D721Med (cell line): ENCODE data around the gene CPLX4.

ENCODE experiments used
- DNase-seq: peaks from one replicate; pipeline ENCODE4 v3.0.0; 2011; ENCODE audit warnings: low spot score; ENCODE audit not compliant: insufficient read length
- FAIRE-seq: peaks from 2 replicates; lab custom pipeline; 2011; peaks lifted over from hg19 to GRCh38; lab: Jason Lieb, UNC
- CTCF ChIP-seq: IDR thresholded peaks from 2 replicates; pipeline ENCODE4 v1.5.1; 2012; ENCODE audit warnings: mild to moderate bottlenecking, control low read depth; ENCODE audit not compliant: insufficient read depth; ENCODE audit errors: missing control alignments

CPLX4 gene

DNA sequence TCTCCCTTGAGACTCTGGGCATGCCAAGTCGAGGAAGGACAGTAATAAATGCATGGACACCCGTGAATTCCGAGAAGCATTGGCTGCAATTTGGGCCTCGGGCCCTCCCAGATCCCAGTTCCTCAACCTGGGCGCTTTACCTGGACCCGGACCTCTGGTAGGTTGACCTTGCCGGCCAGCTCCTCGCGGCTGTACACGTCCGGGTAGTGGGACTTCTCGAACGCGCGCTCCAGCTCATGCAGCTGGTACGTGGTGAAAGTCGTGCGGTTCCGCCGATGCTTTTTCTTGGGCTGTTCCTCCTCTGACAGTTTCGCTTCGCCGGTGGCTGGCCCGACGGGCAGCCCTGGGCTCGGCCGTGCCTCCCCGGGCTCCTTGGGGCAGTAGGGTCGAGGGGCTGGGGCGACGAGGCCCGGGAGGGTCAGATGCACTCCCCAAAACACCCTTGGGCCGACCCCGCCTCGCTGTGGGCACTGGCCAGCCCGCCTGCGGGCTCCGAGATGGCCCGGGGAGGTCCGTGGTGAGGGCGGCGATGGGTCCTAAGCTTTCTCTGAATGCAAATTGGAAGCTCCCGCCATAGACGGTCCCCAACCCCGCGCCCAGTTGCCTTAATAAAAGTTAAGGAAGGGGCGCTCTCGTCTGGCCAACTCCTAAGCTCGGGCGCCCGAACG is 46.1 kb downstream of the CPLX4 start:
- peak; percentile 60 for DNase-seq
- FAIRE-seq, result no peak
- TF ChIP-seq CTCF, result no peak

- FAIRE-seq, result no peak
These were observed 46.7 kb downstream of the CPLX4 start for GRCh38 chr18:59271606-59272220.

GRCh38 chr18:59270689-59271257 is 47.7 kb downstream of the CPLX4 start:
- TF ChIP-seq CTCF, result no peak
- DNase-seq (no peak), FAIRE-seq (no peak)

More at GRCh38 chr18:59271606-59272220, 46.7 kb downstream of the CPLX4 start:
- no peak for DNase-seq
- TF ChIP-seq CTCF, result no peak

DNA sequence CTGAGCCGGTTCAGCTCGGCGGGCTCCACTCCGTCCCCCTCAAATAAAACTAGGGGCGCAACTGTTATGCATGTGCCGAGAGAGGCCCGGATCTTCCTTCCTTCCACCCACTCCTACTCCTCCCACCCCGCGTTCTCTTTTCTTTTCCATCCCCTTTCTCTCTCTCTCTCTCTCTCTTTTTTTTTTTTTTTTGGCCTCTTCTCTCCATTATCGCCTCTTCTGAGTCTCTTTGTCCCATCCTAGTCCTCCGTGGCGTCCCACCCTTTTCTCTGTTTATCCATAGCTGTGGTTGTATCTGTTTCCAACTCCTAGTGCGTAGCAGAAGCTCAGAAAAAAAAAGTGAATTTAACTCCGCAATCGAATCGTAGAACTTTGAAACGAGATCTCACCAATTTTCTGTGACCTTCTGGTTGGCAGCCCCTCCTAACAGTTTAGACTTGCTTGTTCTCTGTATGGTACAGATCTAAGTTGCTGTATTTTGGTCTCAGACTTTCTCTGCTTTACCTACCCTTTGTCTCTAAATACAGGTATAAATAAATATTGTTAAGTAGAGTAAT is 48.8 kb downstream of the CPLX4 start:
- no peak for FAIRE-seq
- no peak for TF ChIP-seq CTCF
- no peak for DNase-seq

GRCh38 chr18:59268721-59269562 is 49.5 kb downstream of the CPLX4 start:
- TF ChIP-seq CTCF, result peak; percentile 47
- DNase-seq (peak; percentile 99), FAIRE-seq (no peak)

GRCh38 chr18:59268127-59268720 is 50.2 kb downstream of the CPLX4 start:
- DNase-seq (no peak), FAIRE-seq (no peak)
- TF ChIP-seq CTCF, result no peak
